Transverse colon (tissue), 4 donors: ENCODE results near the gene MPL. TPM values are rescaled to one million over a fixed set of nuclear protein-coding genes. Genes with fewer than 3 reads are reported as not detected.

Experiments
- DNase-seq: peaks from one replicate; pipeline ENCODE4 v3.0.0-alpha.2; 2019
- H3K27ac ChIP-seq, 4 donors: fragments of 200-600 bp; sonication (generic); 2 replicates each; pipeline ENCODE4 v1.5.1; 2016 to 2018; ENCODE audit warnings: inconsistent platforms in 4 of 4
- H3K27me3 ChIP-seq: fragments of 200-600 bp; sonication (generic); 2 replicates; pipeline ENCODE4 v1.5.1; 2017; ENCODE audit warnings: inconsistent platforms
- H3K36me3 ChIP-seq, 4 donors: fragments of 200-600 bp; sonication (generic); 2 replicates each; pipeline ENCODE4 v1.5.1; 2017 to 2019; ENCODE audit warnings: inconsistent platforms in 4 of 4
- H3K4me1 ChIP-seq, 4 donors: fragments of 200-600 bp; sonication (generic); 2 replicates each; pipeline ENCODE4 v1.5.1; 2017 to 2020; ENCODE audit warnings: inconsistent platforms in 4 of 4
- H3K4me3 ChIP-seq, 4 donors: fragments of 200-600 bp; sonication (generic); 1 replicate in 1 of 4; 2 replicates in 3 of 4; pipeline versions ENCODE4 v1.5.1 to v1.6.1; 2017 to 2019; ENCODE audit warnings: inconsistent platforms in 4 of 4
- H3K9me3 ChIP-seq, 2 donors: fragments of 200-600 bp; sonication (generic); 2 replicates each; pipeline ENCODE4 v1.5.1; 2017 to 2019; ENCODE audit warnings: inconsistent platforms in 2 of 2
- EP300 ChIP-seq: sonication (generic); formaldehyde crosslinking; IDR thresholded peaks from one replicate; pipeline ENCODE4 v1.6.1; 2017; ENCODE audit warnings: antibody characterized with exemption, low read depth
- POLR2A ChIP-seq: fragments of 450-650 bp; IDR thresholded peaks from one replicate; pipeline ENCODE4 v1.6.1; 2016; ENCODE audit warnings: antibody characterized with exemption, mild to moderate bottlenecking, moderate library complexity
- POLR2AphosphoS5 ChIP-seq, 3 donors: sonication (generic); formaldehyde crosslinking; IDR thresholded peaks; one replicate each; pipeline ENCODE4 v1.6.1; 2016; ENCODE audit warnings: antibody characterized with exemption in 3 of 3
- WGBS, 2 donors: methylation state at CpG; one replicate each; pipeline ENCODE4 v1.1.5; 2018; ENCODE audit warnings: low coverage in 1 of 2; 5-methylcytosine and 5-hydroxymethylcytosine counted together
- in situ Hi-C, 4 donors: fragments of 200-750 bp; cut with MboI; loops; one replicate each; pipeline versions ENCODE4 v1.15.0 to v1.15.1; 2017; ENCODE audit warnings: low sequenced_read_pairs in 3 of 4, low pct_ligation_motif_present in 1 of 4, low pct_unique_long_range_greater_than_20kb in 1 of 4
- intact Hi-C: fragments of 100-400 bp; cut with DNase I; formaldehyde crosslinking; loops from one replicate; pipeline ENCODE4 v1.15.1; 2023; ENCODE audit warnings: low total_unique reads
- total RNA-seq, 4 donors: library from RNA; depleted of rRNA; stranded (reverse); fragments of >200 nt; gene quantifications; one replicate each; pipeline ENCODE4 v1.1.0, GENCODE V29; 2016
- TF ChIP-seq, protein P1 (sequence below), 5 experiments: fragments of 200-600 bp in 3 of 5; fragments of 450-650 bp in 2 of 5; sonication (generic) in 3 of 5; IDR thresholded peaks; 1 replicate in 2 of 5; 2 replicates in 3 of 5; pipeline ENCODE4 v1.5.1; 2016 to 2017; ENCODE audit warnings: antibody characterized with exemption in 5 of 5, inconsistent platforms in 3 of 5, mild to moderate bottlenecking in 2 of 5, moderate library complexity in 1 of 5

The MPL gene
- total RNA-seq, 4 donors from 2014 or later = 0.32 TPM; not detected in 3

DNA sequence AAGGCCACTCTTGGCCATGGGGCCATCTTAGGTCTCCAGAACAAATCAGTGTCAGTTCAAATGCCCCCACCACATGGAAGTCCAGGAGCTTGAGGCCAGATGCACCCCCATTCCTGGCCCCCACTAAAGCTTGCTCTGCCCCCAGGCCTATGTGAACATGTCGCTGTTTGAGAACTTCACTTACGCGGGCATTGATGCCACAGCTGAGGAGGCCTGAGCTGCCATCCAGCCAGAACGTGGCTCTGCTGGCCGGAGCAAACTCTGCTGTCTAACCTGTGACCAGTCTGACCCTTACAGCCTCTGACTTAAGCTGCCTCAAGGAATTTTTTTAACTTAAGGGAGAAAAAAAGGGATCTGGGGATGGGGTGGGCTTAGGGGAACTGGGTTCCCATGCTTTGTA is 15.1 kb upstream of the MPL start:
- 88% methylated on average over 5 of the region's 5 CpGs; no CpG with 5 or more reads in 1 of the 2 donors for WGBS, 2 donors
- no peak for DNase-seq

DNA sequence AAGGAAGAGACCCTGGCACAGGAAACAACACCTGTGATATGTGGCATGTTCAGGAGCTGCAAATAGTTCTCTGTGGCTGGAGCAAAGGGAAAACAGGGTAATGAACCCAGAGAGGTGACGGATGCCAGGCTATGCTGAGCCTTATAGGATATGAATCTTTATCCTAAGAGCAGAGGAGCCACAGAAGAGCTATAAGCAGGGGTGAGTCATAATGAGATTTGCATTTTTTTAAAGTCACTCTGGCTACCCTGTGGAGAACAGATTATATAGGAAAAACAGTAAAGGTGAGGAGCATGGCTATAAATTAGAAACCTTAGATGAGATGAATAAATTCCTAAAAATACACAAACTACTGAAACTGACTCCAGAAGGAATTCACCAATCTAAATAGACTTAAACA is 12.8 kb upstream of the MPL start:
- in situ Hi-C loops = no loop called here
- Histone ChIP-seq H3K36me3 (no peaks in the 10 kb centered on the region), H3K4me1 (peaks cover 0 to under 1% (median 0%) of the 10 kb centered on the region in 4 donors), H3K9me3 (peaks cover 0 to 12% of the 10 kb centered on the region in 2 donors), H3K4me3 (no peak overlapping the region), H3K27me3 (no peaks in the 10 kb centered on the region), H3K27ac (no peak overlapping the region)
- 84 to 100% methylated on average over 1 of the region's 1 CpG for WGBS, 2 donors
- intact Hi-C loops = no loop called here
- no peak for TF ChIP-seq EP300
- TF ChIP-seq, protein P1, sequence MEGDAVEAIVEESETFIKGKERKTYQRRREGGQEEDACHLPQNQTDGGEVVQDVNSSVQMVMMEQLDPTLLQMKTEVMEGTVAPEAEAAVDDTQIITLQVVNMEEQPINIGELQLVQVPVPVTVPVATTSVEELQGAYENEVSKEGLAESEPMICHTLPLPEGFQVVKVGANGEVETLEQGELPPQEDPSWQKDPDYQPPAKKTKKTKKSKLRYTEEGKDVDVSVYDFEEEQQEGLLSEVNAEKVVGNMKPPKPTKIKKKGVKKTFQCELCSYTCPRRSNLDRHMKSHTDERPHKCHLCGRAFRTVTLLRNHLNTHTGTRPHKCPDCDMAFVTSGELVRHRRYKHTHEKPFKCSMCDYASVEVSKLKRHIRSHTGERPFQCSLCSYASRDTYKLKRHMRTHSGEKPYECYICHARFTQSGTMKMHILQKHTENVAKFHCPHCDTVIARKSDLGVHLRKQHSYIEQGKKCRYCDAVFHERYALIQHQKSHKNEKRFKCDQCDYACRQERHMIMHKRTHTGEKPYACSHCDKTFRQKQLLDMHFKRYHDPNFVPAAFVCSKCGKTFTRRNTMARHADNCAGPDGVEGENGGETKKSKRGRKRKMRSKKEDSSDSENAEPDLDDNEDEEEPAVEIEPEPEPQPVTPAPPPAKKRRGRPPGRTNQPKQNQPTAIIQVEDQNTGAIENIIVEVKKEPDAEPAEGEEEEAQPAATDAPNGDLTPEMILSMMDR (IDR thresholded peaks at IDR 0.05) = no peak
- DNase-seq = no peak

More for the DNA sequence above, 15.1 kb upstream of the MPL start:
- no peak overlapping the region for H3K4me3 ChIP-seq
- H3K9me3 ChIP-seq = peaks cover 0 to 3% of the 10 kb centered on the region in 2 donors
- no peak overlapping the region for H3K27ac ChIP-seq
- in situ Hi-C loops = no loop called here
- no peaks in the 10 kb centered on the region for H3K27me3 ChIP-seq
- TF ChIP-seq POLR2A = no peak
- no peak for TF ChIP-seq POLR2AphosphoS5 (IDR thresholded peaks at IDR 0.05)
- no peak for TF ChIP-seq EP300
- TF ChIP-seq, protein P1 (IDR thresholded peaks at IDR 0.05) = no peak
- intact Hi-C loops = no loop called here
- H3K36me3 ChIP-seq = no peaks in the 10 kb centered on the region
- no peaks in the 10 kb centered on the region for H3K4me1 ChIP-seq

DNA sequence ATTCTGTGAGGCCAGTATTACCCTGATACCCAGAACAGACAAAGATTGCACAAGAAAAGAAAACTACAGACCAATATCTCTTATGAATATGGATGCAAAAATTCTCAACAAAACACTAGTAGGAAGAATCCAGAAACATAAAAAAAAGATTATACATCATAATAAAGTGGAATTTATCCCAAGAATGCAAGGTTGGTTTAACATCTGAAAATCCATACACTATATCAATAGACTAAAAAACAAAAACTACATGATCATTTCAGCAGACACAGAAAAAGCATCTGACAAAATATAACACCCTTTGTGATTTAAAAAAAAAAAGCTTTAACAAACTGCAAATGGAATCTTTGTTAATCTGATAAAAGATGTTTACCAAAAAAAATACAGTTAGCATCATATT is 12.2 kb upstream of the MPL start:
- no peak for DNase-seq

DNA sequence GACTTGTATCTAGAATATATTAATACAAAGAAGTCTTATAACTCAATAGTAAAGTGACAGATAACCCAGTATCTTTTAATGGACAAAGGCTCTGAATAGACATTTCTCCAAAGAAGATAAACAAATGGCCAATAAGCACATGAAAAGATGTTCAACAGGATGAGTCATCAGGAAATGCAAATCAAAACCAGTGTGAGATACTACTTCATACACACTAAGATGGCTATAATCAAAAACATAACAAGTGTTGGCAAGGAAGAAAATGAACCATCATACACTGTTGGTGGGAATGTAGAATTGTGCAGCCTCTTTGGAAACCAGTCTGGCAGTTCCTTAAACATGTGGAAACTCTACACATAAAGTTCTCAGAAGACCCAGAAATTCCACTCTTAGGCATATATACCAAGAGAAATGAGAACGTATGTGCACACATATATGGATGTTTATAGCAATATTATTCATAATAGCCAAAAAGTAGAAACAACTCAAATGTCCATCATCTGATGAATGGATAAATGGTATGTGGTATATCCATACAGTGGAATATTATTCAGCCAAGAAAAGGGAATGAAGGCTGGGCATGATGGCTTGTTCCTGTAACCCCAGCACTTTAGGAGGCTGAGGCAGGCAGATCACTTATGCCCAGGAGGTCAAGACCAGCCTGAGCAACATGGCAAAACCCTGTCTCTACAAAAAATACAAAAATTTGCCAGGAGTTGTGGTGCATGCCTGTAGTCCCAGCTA is 9.9 kb upstream of the MPL start:
- no peaks in the 10 kb centered on the region for H3K27me3 ChIP-seq
- intact Hi-C loops = no loop called here
- no peak for TF ChIP-seq EP300
- TF ChIP-seq POLR2AphosphoS5 (IDR thresholded peaks at IDR 0.05) = no peak
- TF ChIP-seq, protein P1 (IDR thresholded peaks at IDR 0.05) = no peak
- no peak for TF ChIP-seq POLR2A
- peaks cover 0 to 12% of the 10 kb centered on the region in 2 donors for H3K9me3 ChIP-seq
- in situ Hi-C loops = no loop called here
- no peak for DNase-seq
- H3K4me1 ChIP-seq = peaks cover 0 to 9% (median 4%) of the 10 kb centered on the region in 4 donors
- 82 to 100% methylated on average over 1 of the region's 1 CpG for WGBS, 2 donors
- no peaks in the 10 kb centered on the region for H3K36me3 ChIP-seq
- H3K27ac ChIP-seq = no peak overlapping the region
- no peak overlapping the region for H3K4me3 ChIP-seq

More for the DNA sequence above, 12.2 kb upstream of the MPL start:
- Histone ChIP-seq H3K4me3 (no peak overlapping the region), H3K36me3 (no peaks in the 10 kb centered on the region), H3K27ac (no peak overlapping the region), H3K4me1 (peaks cover 0 to 6% (median 2%) of the 10 kb centered on the region in 4 donors), H3K9me3 (peaks cover 0 to 12% of the 10 kb centered on the region in 2 donors), H3K27me3 (no peaks in the 10 kb centered on the region)
- intact Hi-C loops (no loop called here), in situ Hi-C loops (no loop called here)
- TF ChIP-seq EP300 (no peak), POLR2AphosphoS5 (IDR thresholded peaks at IDR 0.05) (no peak), POLR2A (no peak)
- TF ChIP-seq, protein P1 (IDR thresholded peaks at IDR 0.05) = no peak
